Measurements from ENCODE around the gene LRIF1. TPM values are rescaled to one million over a fixed set of nuclear protein-coding genes. Genes with fewer than 3 reads are reported as not detected.
A peak's percentile ranks its signal among the peaks of the same experiment; 100 is the strongest.

LRIF1 gene
- total and polyA plus RNA-seq, 10 of the 15 experiments (the other 5 are each of a cell fraction or from before 2014, with no cell fraction given): 9.7 to 20.3 (median 15.8) TPM

DNA sequence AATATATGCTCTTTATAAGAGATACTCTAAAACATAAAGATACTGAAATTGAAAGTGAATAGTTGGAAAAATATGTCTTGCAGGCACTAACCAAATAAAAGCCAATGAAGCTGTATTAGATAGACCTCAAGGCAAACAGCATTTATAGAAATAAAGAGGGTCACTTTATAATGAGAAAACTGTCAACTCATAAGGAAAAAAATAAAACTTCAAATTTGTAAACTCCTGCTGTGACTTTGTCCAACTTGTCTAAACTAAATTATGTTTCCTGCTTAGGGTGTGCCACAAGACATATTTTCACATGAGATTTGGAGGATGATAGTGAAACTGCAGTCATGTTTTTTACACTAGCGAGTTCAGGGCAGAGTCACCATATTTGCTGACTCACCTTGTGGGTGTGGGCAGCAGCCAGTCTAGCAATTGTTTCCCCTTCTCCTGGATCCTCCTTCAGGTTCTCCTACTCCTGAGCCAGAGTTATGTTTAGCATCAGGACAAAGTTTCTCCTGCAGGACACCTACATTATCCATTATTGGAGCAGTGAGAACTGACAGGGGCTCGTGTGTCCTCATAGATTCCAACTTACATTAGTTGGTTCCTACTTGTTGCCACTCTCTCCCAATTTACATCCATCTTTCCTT, 46.9 kb downstream of the LRIF1 start (continued):
- TF ChIP-seq SMAD1 (IDR thresholded peaks at IDR 0.05; ENCODE audit: low read depth, partially characterized antibody): no peak
- TF ChIP-seq, protein P1, sequence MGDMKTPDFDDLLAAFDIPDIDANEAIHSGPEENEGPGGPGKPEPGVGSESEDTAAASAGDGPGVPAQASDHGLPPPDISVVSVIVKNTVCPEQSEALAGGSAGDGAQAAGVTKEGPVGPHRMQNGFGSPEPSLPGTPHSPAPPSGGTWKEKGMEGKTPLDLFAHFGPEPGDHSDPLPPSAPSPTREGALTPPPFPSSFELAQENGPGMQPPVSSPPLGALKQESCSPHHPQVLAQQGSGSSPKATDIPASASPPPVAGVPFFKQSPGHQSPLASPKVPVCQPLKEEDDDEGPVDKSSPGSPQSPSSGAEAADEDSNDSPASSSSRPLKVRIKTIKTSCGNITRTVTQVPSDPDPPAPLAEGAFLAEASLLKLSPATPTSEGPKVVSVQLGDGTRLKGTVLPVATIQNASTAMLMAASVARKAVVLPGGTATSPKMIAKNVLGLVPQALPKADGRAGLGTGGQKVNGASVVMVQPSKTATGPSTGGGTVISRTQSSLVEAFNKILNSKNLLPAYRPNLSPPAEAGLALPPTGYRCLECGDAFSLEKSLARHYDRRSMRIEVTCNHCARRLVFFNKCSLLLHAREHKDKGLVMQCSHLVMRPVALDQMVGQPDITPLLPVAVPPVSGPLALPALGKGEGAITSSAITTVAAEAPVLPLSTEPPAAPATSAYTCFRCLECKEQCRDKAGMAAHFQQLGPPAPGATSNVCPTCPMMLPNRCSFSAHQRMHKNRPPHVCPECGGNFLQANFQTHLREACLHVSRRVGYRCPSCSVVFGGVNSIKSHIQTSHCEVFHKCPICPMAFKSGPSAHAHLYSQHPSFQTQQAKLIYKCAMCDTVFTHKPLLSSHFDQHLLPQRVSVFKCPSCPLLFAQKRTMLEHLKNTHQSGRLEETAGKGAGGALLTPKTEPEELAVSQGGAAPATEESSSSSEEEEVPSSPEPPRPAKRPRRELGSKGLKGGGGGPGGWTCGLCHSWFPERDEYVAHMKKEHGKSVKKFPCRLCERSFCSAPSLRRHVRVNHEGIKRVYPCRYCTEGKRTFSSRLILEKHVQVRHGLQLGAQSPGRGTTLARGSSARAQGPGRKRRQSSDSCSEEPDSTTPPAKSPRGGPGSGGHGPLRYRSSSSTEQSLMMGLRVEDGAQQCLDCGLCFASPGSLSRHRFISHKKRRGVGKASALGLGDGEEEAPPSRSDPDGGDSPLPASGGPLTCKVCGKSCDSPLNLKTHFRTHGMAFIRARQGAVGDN (IDR thresholded peaks at IDR 0.05): 0 out of 2 replicates have a peak, but pooled peaks have one; percentile 20
- TF ChIP-seq ZNF622 (IDR thresholded peaks at IDR 0.05): no peak
- TF ChIP-seq, protein P2, sequence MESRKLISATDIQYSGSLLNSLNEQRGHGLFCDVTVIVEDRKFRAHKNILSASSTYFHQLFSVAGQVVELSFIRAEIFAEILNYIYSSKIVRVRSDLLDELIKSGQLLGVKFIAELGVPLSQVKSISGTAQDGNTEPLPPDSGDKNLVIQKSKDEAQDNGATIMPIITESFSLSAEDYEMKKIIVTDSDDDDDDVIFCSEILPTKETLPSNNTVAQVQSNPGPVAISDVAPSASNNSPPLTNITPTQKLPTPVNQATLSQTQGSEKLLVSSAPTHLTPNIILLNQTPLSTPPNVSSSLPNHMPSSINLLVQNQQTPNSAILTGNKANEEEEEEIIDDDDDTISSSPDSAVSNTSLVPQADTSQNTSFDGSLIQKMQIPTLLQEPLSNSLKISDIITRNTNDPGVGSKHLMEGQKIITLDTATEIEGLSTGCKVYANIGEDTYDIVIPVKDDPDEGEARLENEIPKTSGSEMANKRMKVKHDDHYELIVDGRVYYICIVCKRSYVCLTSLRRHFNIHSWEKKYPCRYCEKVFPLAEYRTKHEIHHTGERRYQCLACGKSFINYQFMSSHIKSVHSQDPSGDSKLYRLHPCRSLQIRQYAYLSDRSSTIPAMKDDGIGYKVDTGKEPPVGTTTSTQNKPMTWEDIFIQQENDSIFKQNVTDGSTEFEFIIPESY (IDR thresholded peaks at IDR 0.05): no peak
- no peak for TF ChIP-seq ZNF274 (IDR thresholded peaks at IDR 0.05; ENCODE audit: insufficient read depth, insufficient read length)
- no peak for TF ChIP-seq JUNB (IDR thresholded peaks at IDR 0.05)
- peak; percentile 16; the same call in 1 of the 2 replicates for TF ChIP-seq TAF1 (IDR thresholded peaks at IDR 0.05; ENCODE audit: borderline replicate concordance, low read depth, low read length)
- no peak for TF ChIP-seq TCF12 (IDR thresholded peaks at IDR 0.05; ENCODE audit: low read depth, low read length)
- 0 out of 2 replicates have a peak, but pooled peaks have one; percentile 21 for TF ChIP-seq POLR2A (IDR thresholded peaks at IDR 0.05; ENCODE audit: low read depth, low read length)
- TF ChIP-seq, protein P3, sequence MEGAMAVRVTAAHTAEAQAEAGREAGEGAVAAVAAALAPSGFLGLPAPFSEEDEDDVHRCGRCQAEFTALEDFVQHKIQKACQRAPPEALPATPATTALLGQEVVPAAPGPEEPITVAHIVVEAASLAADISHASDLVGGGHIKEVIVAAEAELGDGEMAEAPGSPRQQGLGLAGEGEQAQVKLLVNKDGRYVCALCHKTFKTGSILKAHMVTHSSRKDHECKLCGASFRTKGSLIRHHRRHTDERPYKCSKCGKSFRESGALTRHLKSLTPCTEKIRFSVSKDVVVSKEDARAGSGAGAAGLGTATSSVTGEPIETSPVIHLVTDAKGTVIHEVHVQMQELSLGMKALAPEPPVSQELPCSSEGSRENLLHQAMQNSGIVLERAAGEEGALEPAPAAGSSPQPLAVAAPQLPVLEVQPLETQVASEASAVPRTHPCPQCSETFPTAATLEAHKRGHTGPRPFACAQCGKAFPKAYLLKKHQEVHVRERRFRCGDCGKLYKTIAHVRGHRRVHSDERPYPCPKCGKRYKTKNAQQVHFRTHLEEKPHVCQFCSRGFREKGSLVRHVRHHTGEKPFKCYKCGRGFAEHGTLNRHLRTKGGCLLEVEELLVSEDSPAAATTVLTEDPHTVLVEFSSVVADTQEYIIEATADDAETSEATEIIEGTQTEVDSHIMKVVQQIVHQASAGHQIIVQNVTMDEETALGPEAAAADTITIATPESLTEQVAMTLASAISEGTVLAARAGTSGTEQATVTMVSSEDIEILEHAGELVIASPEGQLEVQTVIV (IDR thresholded peaks at IDR 0.05; ENCODE audit: borderline replicate concordance, partially characterized antibody): no peak
- TF ChIP-seq, protein P4, sequence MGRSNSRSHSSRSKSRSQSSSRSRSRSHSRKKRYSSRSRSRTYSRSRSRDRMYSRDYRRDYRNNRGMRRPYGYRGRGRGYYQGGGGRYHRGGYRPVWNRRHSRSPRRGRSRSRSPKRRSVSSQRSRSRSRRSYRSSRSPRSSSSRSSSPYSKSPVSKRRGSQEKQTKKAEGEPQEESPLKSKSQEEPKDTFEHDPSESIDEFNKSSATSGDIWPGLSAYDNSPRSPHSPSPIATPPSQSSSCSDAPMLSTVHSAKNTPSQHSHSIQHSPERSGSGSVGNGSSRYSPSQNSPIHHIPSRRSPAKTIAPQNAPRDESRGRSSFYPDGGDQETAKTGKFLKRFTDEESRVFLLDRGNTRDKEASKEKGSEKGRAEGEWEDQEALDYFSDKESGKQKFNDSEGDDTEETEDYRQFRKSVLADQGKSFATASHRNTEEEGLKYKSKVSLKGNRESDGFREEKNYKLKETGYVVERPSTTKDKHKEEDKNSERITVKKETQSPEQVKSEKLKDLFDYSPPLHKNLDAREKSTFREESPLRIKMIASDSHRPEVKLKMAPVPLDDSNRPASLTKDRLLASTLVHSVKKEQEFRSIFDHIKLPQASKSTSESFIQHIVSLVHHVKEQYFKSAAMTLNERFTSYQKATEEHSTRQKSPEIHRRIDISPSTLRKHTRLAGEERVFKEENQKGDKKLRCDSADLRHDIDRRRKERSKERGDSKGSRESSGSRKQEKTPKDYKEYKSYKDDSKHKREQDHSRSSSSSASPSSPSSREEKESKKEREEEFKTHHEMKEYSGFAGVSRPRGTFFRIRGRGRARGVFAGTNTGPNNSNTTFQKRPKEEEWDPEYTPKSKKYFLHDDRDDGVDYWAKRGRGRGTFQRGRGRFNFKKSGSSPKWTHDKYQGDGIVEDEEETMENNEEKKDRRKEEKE (IDR thresholded peaks at IDR 0.05): no peak
- TF ChIP-seq YY1 (IDR thresholded peaks at IDR 0.05; ENCODE audit: low read depth, low read length): 0 out of 2 replicates have a peak, but pooled peaks have one; percentile 65
- no peak for TF ChIP-seq WRNIP1 (IDR thresholded peaks at IDR 0.05; ENCODE audit: borderline replicate concordance, low read depth, low read length)
- TF ChIP-seq BACH1 (IDR thresholded peaks at IDR 0.05; ENCODE audit: borderline replicate concordance): peak; percentile 85
- TF ChIP-seq, protein P5, sequence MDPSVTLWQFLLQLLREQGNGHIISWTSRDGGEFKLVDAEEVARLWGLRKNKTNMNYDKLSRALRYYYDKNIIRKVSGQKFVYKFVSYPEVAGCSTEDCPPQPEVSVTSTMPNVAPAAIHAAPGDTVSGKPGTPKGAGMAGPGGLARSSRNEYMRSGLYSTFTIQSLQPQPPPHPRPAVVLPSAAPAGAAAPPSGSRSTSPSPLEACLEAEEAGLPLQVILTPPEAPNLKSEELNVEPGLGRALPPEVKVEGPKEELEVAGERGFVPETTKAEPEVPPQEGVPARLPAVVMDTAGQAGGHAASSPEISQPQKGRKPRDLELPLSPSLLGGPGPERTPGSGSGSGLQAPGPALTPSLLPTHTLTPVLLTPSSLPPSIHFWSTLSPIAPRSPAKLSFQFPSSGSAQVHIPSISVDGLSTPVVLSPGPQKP (IDR thresholded peaks at IDR 0.05; ENCODE audit: low read depth, low read length): no peak
- no peak for TF ChIP-seq RELA (IDR thresholded peaks at IDR 0.05; ENCODE audit: borderline replicate concordance, partially characterized antibody)
- TF ChIP-seq ESRRA (IDR thresholded peaks at IDR 0.05; ENCODE audit: low read length): no peak
- no peak for TF ChIP-seq ZNF24 (IDR thresholded peaks at IDR 0.05)

Data from GM12878 (cell line).